NCI-H2107 treated with DMSO at 0.1 percent for 48 hours (cell line): ENCODE measurements around the gene PCED1B.
"Not testable (repeated sequence)": the region's sequence is repeated elsewhere in the genome, so short reads cannot be mapped to it uniquely, and the experiment has no call there.

Experiments used
- DNase-seq: peaks from one replicate; lab custom pipeline; 2025; ENCODE audit not compliant: unreplicated experiment; lab: John Stamatoyannopoulos, UW

PCED1B gene

DNA sequence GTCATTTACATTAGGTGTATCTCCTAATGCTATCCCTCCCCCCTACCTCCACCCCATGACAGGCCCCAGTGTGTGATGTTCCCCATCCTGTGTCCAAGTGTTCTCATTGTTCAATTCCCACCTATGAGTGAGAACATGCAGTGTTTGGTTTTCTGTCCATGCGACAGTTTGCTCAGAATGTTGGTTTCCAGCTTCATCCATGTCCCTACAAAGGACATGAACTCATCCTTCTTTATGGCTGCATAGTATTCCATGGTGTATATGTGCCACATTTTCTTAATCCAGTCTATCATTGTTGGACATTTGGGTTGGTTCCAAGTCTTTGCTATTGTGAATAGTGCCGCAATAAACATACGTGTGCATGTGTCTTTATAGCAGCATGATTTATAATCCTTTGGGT is 37.9 kb downstream of the PCED1B start:
- DNase-seq: not testable (repeated sequence)

DNA sequence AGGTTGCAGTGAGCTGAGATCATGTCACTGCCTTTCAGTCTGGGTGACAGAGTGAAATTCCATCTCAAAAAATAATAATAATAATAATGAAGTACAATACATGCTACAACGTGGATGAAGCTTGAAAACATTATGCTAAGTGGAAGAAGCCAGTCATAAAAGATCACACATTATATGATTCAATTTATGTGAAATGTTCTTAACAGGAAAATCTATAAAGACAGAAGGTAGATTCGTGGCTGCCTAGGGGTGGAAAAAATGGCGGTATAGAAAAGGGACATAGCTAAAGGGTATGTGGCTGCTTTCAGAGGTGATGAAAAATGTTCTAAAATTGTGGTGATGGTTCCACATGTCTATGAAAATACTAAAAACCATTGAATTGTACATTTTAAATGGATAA is 41.3 kb downstream of the PCED1B start:
- no peak for DNase-seq

DNA sequence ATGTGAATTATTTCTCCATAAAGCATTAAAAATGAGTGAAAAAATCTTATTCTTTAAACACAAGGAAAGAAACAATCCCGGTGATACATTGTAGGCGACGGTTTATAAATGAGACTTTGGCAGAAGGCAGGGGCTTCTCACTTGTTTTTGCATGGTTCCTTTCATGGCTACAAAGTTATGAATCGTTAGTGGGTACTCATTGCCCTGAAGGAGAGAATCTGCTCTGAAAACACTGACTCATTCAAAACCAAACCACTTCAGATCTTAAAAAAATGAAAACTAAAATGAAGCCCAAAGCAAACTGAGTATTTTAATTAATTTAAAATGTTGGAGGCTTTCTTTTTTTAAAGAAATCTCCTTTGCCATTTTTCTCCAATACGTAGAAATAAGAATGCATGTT is 41.7 kb downstream of the PCED1B start:
- no peak for DNase-seq

DNA sequence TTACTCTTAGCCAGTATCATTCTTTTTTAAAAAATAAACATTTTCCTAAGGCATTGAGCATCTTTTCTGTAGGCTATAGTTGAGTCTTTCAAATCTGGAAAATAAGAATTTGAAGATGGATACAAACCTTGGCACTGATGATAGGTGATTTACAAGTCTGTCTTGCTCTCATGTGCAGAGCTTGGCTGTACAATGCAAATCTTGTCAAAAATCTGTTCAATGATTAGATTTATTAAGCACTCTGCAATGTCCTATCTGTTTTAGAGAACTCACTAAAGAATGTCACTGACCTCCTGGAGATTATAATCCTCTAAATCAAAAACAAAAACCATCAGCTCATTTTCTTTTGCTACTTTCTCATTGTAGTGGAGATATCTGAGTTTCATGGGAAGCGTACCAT is 43.2 kb downstream of the PCED1B start:
- DNase-seq: no peak

DNA sequence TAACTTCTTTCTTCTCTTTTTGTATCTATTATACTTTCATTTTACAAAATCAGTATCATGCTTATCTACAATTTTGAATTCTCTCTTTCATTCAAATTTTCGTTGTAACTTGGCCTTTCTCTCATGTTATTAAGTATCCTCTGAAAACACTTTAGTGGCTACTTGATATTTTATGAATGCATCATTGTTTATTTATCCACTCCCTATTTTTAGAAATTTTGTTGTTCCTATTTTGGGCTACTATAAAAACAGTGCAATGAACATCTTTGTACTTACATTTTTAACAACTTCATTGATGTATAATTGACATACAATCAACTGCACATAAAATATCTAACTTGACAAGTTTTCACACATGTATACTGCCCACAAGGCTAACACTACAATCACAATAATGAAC is 44.3 kb downstream of the PCED1B start:
- no peak for DNase-seq

DNA sequence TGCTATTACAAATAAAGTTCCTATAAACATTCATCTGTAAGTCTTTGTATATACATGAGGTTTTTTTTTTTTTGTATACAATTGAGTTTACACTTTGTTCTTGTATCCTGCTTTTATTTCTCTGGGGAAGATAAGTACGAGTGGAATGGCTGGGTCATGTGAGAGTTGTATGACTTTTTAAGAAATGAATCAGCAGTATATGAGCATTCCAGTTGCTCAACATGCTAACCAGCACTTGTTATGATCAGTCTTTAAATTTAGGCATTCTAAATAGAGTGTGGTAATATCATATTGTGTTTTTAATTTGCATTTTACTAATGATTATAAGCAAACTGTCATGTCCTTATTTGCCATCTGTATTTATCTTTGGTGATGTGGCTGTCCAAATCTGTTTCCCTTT is 45.0 kb downstream of the PCED1B start:
- DNase-seq: no peak

DNA sequence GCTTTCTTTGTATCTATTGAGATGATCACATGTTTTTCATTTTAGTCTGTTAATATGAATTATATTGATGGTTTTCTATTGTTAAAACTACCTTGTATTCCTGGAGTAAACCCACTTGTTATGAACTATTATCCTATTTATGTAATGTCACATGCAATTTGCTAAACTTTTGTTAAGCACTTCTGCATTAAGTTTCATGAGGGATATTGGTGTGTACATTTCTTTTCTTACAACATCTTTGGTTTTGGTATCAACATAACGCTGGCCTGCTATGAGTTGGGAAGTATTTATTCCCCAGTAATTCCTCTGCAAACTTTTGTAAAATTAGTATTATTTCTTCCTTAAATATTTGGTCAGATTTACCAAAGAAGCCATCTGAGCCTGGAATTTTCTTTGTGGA is 46.8 kb downstream of the PCED1B start:
- no peak for DNase-seq

DNA sequence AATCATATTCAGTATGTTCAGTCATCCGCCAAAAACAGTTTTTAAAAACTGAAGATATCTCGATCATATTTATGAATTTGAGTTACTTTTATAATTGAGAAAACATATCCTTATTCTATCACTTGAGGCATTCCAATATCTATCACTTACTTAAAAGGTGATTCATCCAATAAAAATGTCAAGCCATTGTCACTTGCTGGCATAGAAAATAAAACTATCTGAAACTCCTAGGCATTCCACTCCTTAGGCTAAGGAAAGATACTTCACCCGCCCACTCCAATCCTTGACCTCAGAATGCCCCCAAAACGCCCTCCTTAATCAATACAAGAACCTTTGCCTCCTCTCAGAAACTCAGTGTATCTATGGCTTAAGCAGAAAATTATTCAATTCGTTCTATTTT is 51.6 kb downstream of the PCED1B start:
- DNase-seq: no peak

DNA sequence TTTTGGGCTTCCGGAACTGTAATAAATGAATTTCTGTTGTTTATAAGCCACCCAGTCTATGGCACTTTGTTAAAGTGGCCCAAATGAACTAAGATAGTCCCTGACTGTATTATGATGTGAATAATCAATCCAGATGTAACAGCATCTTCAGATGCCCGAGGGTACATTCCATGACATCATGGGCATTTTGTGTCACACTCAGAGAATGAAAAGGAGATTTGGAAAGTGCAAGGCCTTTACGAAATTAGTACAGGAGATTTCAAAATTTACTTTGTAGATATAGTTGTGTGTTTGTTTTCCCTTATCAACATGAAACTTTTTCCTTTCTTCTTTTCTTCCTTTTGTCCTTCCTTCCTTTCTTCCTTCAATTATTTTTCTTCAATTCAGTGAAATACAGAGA is 54.6 kb downstream of the PCED1B start:
- DNase-seq: no peak

DNA sequence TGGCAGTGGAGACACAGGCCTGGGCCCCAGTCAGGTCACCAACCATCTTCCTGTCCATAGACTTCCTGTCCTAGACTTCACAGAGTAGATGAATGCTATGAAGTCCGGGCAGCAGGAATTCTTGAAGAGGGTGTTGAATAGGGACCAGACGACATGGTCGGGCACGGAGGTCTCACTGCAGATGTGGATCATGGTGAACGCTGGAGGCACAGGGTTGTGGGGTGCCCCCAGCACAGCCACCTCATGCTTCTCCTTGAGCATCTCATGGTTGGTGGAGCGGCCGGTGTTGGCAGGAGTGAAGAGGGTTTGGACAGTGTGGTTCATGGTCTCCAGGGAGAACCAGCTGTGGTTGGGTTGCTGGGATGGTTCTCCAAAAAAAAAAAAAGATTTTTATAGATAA is 56.2 kb downstream of the PCED1B start:
- no peak for DNase-seq

DNA sequence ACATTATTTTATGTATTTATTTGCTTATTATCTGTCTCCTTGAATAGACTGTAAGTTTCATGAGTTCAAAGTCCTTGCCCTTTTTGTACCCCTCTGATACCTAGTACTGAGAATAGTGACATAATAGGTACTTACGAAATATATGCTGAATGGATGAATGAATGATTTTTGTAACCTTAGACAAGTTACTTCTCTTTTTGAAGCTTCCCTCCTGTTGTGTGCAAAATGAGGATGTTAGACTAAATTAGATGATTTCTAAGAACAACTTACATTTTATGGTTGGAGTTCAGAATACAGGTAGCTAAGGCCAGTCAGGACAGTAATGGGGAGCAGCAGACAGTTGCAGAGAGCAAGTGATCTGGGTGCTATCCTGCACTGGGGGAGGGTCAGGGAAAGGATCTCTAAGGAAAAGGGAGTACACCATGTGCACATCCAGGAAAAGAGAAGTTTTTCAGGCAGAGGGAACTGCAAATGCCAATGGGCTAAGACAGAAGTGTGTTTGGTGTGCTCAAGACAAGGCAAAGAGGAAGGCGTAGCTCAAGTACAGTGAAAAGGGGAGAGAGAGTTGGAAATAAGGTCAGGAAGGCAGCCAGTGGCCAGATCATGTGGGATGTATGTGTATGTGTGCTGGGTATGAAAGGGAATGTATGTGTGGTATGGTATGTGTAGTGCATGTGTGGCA is 59.7 kb downstream of the PCED1B start:
- DNase-seq: no peak

DNA sequence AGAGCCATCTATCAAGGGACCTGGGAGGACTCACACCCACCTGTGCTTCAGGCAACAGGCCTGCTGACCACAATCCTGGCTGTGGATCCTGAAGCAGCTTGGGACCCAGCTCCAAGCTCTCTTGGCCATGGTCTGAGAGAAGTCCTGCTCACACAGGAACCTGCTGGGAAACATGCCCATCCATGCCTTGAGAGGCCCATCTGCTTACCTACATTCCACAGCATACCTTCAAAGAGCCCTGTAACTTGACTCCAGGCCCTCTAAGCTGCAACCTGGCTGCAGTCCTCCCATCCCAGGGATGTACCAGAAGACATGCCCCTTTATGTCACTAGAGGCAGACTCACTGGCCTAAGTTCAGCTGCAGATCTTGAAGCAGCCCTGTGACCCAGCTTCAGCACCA is 62.0 kb downstream of the PCED1B start:
- no peak for DNase-seq

DNA sequence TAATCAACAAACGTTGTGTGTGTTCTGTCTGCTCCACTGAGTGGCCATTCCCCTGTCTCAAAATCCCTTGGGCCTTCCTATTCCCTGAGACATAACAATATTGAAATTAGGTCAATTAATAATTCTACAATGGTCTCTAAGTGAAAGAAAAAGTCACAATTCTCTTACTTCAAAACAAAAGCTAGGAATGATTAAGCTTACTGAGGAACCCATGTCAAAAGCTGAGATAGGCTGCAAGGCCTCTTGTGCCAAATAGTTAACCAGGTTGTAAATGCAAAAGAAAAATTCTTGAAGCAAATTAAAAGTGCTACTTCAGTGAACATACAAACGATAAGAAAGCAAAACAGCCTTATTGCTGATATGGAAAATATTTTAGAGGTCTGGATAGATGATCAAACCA is 65.3 kb downstream of the PCED1B start:
- DNase-seq: no peak

DNA sequence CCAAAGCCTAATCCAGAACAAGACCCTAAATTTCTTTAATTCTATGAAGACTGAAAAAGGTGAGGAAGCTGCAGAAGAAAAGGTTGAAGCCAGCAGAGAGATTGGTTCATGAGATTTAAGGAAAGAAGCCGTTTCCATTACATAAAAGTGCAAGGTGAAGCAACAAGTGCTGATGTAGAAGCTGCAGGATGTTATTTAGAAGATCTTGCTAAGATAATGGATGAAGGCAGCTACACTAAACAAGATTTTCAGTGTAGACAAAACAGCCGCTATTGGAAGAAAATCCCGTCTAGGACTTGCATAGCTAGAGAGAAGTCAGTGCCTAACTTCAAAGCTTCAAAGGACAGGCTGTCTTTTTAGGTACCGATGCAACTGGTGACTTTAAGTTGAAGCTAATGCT is 65.8 kb downstream of the PCED1B start:
- DNase-seq: no peak

DNA sequence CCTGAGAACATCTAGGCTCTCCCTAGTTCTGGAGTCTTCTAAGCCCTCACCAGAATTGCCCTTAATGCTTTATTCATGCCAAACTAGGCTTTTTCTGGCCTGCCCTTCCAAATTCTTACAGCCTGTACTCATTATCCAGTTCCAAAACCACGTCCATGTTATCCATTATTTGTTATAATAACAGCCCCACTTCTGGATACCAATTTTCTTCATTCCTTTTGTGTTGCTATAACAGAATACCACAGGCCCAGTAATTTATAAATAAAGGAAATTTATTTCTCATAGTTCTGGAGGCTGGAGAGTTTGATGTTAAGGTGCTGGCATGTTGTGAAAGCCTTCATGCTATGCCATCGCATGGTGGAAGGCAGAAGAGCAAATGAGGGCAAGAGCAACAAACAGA is 68.3 kb downstream of the PCED1B start:
- DNase-seq: no peak

DNA sequence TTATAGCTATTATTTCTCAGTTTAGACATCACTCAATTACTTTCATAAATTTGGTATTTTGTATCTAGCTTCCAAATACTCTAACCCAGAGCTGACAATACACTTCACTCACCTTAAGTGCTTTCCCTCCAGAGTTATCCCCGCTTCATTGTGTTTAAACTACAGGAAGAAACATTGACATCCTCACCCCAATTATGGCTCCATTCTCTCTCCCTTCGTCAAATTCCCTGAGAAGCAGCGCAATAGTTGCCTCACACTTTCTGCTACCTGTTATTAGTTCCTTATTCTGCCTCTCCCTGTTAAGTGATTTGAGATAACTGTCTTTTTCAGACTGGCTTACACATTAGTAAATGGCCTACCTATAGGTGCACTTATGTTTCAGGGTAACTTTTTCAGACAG is 69.7 kb downstream of the PCED1B start:
- DNase-seq: no peak

DNA sequence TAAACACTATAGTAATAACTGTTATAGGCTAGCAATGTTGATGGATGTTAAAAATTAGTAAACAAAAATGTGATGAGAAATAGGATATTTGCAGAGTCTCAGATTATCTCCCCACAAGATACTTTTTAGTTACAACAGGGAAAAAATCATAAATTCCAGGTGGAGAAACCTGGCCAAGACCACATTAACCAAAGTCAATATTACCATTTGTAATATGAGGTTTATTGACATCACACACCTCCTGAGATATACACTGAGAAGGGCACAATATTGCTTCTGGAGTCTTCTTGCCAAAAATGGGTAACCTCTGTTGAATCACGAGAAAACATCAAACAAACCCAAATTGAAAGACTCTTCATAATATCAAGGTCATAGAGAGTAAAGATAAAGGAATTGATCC is 72.7 kb downstream of the PCED1B start:
- DNase-seq: no peak

DNA sequence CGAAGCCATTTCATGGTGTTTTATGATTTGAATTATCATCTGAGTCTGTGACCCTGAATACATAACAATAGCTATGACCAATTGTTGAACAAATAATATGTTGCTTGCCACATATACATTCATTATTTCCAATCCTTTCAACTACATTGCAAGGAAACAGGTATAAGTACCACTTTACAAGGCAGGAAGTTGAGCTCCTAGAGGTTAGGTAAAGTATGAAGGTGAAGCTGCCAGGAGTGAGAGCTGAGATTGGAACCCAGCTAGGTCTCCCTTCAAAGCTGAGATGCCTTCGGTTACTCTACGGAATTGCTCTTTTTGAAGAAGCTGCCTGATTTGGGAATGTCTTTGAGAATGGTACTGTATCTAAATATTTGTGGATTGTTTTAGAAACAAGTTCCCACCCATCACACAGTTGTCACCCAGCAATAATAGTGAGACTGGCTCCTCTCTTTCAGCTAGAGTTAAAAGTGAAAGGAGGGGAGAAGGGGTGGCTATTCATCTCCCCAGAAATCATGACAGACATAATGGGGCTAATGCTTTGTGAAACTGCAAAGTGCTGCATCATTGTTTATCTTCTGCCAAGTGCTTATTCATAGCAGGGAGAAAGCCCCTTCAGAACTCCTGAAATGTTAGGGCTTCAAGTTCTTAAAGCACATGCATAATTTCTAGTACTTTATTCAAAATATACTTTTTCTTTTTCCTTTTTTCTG is 76.2 kb downstream of the PCED1B start:
- no peak for DNase-seq

DNA sequence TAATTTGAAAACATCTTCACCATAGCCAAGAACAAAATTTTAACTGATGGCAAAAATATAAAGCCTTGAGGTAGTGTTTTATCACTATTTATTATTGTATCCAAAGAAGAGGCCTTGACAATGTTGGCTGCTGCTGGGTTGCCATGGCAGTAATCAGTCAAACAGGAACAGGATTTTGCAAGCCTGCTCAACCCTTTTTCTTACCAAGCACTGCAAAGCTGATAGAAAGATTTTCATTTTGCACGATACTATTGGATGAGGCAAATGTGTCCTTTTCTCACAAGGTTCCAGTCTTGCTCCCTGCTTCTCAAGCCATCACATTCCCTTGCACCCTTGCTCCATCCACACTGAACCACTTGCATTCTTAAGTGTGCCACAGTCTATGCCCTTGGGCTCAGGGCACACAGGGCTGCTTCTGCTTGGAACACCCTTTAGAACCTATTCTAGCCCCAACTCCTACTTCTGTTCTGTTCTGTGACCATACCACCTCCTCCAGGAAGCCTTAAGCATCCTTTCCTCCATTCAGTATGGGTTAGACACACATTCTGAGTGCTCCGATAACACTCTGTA is 76.8 kb downstream of the PCED1B start:
- no peak for DNase-seq

DNA sequence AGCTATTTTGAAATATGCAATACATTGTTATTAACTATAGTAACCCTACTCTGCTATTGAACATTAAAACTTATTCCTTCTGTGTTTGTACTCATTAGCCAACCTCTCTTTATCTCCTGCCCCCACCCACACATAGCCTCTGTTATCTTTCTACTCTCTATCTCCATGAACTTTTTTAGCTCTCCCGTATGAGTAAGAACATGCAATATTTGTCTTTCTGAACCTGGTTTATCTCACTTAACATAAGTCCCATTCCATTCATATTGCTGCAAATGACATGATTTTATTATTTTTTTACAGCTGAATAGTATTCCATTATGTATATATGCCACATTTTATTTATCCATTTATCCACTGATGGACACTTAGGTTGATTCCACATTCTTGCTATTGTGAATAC is 79.4 kb downstream of the PCED1B start:
- DNase-seq: no peak

DNA sequence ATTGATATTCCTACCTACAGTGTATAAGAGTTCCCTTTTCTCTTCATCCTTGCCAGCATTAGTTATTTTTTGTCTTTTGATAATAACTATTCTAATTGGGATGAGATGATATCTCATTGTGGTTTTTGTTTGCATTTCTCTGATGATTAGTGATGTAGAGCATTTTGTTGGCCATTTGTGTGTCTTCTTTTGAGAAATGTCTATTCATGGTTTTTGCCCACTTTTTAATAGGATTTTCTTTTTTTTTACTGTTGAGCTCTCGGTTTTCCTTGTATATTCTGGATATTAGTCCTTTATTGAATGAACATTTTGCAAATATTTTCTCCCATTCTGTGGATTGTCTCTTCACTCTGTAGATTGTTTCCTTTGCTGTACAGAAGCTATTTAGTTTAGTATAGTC is 79.9 kb downstream of the PCED1B start:
- no peak for DNase-seq

DNA sequence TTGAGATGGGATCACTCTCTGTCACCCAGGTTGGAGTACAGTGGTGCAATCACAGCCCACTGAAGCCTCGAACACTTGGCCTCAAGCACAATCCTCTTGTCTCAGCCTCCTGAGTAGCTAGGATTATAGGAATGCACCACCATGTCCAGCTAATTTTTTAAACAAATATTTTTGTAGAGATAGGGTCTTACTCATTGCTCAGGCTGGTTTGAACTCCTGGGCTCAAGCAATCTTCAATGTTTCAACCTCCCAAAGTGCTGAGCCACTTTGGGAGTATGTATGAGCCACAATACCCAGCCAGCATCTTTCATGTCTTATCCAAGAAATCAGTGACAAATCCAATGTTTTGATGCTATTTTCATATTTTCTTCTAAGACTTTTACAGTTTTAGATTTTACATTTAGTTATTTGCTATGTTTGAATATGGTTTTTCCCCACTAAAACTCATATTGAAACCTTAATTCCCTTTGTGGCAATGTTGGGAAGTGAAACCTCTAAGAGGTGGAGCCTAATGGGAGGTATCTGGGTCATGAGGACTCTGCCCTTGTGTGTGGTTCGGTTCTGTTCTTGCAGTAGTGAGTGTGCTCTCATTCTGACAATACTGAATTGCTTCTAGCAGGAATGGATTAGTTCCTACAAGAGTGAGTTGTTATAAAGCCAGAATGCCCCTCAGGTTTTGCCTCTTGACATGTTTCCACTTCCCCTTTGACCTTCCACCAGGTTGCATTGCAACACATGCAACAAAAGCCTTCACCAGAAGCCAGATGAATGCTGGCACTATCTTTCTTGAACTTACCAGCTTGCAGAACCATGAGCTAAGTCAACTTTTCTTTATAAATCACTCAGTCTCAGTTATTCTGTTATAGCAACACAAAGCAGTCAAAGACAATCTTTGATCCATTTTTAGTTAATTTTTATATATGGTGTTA is 81.2 kb downstream of the PCED1B start:
- DNase-seq: no peak
